Measurements from ENCODE around the gene TPST1.
A peak's percentile ranks its signal among the peaks of the same experiment; 100 is the strongest.

DNA sequence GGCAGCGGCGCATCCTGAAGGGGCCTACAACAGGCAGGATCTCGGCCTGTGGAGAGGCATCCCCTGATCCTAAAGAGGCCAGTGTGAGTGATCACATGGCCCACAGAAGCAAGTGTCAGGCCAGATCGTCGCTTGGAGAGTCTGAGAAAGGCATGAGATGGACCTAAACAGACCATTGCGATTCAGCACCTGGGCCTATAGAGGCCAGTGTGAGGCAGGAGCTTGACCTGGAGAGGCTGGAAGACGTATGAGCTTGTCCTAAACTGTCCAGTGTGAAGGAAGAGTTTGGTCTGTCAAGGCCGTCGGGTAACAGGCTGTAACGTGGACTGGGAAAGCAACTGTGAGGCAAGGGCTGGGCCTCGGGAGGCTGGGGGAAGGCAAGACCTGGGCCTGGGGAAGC is 172.6 kb downstream of the TPST1 start:
- TF ChIP-seq XRCC5 (IDR thresholded peaks at IDR 0.05; ENCODE audit: low read depth, low read length), result no peak
- no peak for TF ChIP-seq NR2C2 (CRISPR knock-in tag; IDR thresholded peaks at IDR 0.05)
- no peak for TF ChIP-seq NR2C2 (tag; IDR thresholded peaks at IDR 0.05)
- TF ChIP-seq, protein P1, sequence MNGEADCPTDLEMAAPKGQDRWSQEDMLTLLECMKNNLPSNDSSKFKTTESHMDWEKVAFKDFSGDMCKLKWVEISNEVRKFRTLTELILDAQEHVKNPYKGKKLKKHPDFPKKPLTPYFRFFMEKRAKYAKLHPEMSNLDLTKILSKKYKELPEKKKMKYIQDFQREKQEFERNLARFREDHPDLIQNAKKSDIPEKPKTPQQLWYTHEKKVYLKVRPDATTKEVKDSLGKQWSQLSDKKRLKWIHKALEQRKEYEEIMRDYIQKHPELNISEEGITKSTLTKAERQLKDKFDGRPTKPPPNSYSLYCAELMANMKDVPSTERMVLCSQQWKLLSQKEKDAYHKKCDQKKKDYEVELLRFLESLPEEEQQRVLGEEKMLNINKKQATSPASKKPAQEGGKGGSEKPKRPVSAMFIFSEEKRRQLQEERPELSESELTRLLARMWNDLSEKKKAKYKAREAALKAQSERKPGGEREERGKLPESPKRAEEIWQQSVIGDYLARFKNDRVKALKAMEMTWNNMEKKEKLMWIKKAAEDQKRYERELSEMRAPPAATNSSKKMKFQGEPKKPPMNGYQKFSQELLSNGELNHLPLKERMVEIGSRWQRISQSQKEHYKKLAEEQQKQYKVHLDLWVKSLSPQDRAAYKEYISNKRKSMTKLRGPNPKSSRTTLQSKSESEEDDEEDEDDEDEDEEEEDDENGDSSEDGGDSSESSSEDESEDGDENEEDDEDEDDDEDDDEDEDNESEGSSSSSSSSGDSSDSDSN (IDR thresholded peaks at IDR 0.05; ENCODE audit: borderline replicate concordance in 1 of 2, low read depth in 2 of 2, low read length in 2 of 2), result no peak
- TF ChIP-seq, protein P2, sequence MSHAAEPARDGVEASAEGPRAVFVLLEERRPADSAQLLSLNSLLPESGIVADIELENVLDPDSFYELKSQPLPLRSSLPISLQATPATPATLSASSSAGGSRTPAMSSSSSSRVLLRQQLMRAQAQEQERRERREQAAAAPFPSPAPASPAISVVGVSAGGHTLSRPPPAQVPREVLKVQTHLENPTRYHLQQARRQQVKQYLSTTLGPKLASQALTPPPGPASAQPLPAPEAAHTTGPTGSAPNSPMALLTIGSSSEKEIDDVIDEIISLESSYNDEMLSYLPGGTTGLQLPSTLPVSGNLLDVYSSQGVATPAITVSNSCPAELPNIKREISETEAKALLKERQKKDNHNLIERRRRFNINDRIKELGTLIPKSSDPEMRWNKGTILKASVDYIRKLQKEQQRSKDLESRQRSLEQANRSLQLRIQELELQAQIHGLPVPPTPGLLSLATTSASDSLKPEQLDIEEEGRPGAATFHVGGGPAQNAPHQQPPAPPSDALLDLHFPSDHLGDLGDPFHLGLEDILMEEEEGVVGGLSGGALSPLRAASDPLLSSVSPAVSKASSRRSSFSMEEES (CRISPR knock-in tag; IDR thresholded peaks at IDR 0.05), result no peak
- TF ChIP-seq EP300 (IDR thresholded peaks at IDR 0.05; ENCODE audit: low read length), result no peak
- TF ChIP-seq, protein P3, sequence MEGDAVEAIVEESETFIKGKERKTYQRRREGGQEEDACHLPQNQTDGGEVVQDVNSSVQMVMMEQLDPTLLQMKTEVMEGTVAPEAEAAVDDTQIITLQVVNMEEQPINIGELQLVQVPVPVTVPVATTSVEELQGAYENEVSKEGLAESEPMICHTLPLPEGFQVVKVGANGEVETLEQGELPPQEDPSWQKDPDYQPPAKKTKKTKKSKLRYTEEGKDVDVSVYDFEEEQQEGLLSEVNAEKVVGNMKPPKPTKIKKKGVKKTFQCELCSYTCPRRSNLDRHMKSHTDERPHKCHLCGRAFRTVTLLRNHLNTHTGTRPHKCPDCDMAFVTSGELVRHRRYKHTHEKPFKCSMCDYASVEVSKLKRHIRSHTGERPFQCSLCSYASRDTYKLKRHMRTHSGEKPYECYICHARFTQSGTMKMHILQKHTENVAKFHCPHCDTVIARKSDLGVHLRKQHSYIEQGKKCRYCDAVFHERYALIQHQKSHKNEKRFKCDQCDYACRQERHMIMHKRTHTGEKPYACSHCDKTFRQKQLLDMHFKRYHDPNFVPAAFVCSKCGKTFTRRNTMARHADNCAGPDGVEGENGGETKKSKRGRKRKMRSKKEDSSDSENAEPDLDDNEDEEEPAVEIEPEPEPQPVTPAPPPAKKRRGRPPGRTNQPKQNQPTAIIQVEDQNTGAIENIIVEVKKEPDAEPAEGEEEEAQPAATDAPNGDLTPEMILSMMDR (IDR thresholded peaks at IDR 0.05 in 2 of 3, conservative IDR thresholded peaks at IDR 0.05 in 1 of 3; ENCODE audit: insufficient read depth in 2 of 3, low read depth in 1 of 3, low read length in 3 of 3), result 0 out of 6 replicates have a peak, but pooled peaks of 1 of the 3 experiments have one; percentile 13

All from K562 (cell line).